Dermis blood vessel endothelial cell (primary cell): Measurements from ENCODE around the gene SEC61A1. TPM values are rescaled to one million over a fixed set of nuclear protein-coding genes. Genes with fewer than 3 reads are reported as not detected.

Experiments used
- DNase-seq: peaks from one replicate; pipeline ENCODE4 v3.0.0; 2010
- total RNA-seq: library from RNA; depleted of rRNA; stranded (reverse); fragments of >200 nt; gene quantifications from 2 replicates; pipeline ENCODE4 v1.2.3, GENCODE V29; 2014

Gene SEC61A1
- total RNA-seq, 1 donor from 2014 or later, result 232 TPM

DNA sequence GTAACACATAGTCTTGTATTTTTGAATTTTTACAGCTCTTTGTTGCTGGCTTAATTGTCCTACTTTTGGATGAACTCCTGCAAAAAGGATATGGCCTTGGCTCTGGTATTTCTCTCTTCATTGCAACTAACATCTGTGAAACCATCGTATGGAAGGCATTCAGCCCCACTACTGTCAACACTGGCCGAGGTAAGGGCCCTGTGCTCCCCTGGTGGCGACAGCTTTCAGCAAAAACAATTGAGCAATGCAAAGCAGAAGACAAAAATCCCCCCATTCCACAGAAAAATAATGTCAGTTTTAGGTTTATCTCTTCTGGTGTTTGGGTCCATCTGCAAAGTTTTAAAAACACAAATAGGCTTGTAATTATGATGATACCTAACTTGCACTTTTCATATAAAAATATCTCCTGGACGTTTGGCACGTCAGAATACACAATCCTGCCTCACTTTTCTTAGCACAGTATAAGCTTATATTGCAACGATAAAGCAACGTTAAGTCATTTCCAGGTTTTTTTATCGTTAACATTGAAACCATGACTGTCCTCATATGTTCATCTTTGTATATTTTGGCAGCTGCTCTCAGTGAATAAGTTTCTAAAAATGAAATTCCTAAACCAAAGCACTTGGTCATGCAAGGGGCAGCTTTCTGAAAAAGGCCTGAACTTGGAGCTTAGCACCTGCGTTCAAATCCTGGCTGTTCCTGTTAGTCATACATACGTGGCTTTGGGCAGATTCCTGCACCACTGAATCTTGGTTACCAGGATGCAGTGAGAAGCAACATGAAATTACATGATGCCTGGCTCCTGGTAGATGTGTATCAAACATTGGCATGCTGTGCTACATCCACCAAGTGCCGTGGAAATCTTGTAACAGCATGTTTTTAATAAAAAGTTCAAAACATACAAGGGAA lies 8.5 kb downstream of the SEC61A1 start:
- peak; percentile 71 for DNase-seq

DNA sequence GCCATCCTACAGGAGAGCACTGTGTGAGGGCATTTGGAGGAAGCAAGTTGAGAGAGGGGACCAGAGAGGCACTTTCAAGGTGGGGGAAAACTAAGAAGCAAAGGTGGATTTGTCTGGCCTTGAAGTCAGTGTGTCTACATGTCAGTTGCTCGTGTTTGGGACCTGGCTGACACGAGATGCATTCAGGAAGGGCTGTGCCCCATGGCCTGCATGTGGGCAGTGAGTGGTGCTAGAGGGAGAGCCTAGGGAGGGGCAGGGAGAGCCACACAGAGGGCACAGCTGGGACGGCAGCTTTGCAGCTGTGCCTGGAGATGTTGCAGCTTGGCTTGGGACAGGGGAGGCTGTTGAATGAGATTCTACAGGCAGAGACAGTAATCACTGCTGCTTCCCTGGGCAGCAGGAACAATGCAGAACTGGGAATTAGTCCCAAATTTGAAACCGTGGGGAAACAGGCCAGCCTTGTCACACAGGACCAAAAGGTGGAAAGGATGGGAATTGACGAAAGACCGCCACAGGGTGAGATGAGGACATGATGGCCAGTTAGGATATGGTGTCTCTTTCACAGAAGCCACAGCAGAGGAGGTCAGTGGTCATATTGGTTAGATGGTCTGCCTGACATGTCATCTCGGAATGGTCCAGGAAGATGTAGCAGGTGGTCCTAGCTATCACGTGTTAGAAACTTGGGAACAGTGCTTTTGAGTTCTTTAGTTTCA lies 10.0 kb downstream of the SEC61A1 start:
- no peak for DNase-seq

DNA sequence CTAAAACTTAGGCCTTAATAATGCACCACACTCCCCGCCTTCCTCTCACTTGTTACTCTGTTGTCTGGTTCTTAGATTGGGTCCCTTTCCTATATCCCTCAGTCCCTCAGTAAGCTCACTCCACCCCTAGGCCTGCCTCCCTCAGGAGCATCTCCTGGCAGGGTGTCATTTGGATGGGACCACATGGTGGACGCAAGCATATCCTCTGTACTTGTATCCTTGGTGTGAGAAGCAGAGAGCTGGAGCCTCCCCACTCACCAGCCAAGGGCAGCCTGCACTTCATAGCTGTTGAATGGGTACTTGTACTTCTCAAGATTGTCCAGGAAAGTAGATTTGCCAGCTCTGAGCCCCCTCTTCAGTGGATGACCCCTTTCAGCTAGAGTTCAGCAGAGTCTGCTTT lies 11.6 kb downstream of the SEC61A1 start:
- DNase-seq, result no peak

DNA sequence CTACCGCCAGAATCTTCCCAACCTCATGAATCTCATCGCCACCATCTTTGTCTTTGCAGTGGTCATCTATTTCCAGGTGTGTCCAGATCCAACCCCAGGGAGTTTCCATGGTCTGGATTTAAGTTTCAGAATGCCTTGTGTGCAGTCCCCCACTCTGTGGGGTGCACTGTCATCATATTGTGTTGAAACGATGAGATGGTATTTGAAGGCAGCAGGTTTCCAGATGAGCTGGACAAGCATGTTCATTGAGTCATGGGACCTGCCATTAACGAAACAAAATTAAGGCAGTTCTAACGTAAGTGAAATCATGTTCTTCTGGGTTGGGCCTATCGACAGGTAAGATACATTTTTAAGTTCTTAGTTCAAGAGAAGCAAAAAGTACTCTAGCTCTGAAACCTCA lies 12.7 kb downstream of the SEC61A1 start:
- DNase-seq, result no peak

DNA sequence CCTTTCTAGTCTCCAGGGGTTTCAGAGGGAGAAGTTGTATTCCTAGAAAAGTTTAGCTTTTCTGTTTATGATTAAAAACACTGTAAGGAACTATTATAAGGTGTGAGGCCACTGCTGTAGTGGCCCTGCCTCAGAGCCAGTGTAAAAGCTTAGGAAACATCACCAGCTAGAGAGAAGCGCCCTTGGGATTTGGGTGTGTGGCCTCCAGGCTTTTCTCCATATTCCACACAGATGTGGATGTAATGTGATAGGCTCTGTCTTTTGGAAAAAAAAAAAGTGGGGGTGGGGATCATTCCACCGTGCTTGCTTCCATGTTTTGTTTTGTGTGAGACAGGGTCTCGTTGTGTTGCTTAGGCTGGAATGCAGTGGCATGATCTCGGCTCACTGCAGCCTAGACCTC lies 13.9 kb downstream of the SEC61A1 start:
- no peak for DNase-seq

DNA sequence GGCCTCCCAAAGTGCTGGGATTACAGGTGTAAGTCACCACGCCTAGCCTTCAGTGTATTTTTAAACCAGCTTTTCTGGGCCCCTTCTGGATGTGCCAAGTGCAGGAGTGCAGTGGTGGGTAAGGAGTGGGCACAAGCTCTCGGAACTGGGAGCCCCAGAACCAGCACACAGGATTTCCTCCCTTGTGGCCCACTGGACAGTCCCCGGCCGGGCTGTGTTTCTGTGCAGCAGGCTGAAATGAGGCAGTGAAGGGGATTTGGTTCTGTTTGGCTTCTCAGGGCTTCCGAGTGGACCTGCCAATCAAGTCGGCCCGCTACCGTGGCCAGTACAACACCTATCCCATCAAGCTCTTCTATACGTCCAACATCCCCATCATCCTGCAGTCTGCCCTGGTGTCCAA lies 14.4 kb downstream of the SEC61A1 start:
- DNase-seq, result no peak

DNA sequence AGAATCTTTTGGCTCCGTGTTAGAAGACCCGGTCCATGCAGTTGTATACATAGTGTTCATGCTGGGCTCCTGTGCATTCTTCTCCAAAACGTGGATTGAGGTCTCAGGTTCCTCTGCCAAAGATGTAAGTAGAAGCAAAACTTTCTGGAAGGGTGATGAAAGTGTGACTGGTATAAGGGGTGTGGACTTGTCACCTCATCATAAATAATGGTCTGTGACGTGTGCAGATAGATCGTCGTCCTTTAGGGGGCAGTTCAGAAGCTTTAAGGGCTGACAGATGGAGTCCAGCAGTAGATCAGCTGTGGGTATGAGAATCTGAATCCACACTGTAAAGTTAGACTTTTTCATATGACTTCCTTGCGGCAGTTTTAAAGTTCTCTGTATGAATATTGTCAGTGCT lies 15.3 kb downstream of the SEC61A1 start:
- peak; percentile 20 for DNase-seq

DNA sequence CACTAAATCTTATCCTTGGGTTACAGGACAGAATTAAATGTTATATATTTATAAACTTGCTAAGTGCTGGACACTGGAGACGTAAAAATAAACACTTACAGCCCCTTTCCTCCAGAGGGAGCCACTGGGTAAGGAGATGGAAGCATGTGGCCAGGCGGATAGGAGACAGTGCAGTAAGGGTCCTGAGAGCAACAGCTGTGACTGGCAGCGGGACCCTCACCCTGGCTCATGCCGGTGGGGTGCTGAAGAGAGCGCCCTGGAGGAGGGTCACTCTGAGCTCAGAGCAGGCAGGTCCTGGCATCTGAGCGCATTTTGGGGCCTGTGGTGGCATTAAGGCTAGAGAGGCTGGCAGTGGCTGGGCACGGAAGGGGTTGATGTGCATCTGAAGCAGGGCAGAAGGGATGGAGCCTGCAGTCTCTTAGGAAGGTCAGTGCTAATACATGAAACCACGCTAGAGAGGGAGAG lies 16.0 kb downstream of the SEC61A1 start:
- DNase-seq, result peak; percentile 79

DNA sequence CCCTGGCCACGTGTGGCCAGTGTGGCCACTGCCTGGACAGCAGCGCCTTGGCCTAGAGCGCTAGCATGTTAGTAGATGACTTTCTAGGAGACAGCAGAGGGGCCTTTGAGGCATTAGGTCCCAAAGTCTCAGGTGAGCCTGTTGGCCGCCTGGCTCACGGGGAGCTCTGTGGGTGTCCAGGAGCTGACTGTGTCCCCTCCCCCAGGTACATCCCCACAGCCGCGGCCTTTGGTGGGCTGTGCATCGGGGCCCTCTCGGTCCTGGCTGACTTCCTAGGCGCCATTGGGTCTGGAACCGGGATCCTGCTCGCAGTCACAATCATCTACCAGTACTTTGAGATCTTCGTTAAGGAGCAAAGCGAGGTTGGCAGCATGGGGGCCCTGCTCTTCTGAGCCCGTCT lies 17.0 kb downstream of the SEC61A1 start:
- DNase-seq, result no peak

DNA sequence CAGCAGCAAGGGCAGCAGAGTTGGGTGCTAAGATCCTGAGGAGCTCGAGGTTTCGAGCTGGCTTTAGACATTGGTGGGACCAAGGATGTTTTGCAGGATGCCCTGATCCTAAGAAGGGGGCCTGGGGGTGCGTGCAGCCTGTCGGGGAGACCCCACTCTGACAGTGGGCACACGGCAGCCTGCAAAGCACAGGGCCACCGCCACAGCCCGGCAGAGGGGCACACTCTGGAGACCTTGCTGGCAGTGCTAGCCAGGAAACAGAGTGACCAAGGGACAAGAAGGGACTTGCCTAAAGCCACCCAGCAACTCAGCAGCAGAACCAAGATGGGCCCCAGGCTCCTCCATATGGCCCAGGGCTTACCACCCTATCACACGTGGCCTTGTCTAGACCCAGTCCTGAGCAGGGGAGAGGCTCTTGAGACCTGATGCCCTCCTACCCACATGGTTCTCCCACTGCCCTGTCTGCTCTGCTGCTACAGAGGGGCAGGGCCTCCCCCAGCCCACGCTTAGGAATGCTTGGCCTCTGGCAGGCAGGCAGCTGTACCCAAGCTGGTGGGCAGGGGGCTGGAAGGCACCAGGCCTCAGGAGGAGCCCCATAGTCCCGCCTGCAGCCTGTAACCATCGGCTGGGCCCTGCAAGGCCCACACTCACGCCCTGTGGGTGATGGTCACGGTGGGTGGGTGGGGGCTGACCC lies 18.8 kb downstream of the SEC61A1 start:
- no peak for DNase-seq

DNA sequence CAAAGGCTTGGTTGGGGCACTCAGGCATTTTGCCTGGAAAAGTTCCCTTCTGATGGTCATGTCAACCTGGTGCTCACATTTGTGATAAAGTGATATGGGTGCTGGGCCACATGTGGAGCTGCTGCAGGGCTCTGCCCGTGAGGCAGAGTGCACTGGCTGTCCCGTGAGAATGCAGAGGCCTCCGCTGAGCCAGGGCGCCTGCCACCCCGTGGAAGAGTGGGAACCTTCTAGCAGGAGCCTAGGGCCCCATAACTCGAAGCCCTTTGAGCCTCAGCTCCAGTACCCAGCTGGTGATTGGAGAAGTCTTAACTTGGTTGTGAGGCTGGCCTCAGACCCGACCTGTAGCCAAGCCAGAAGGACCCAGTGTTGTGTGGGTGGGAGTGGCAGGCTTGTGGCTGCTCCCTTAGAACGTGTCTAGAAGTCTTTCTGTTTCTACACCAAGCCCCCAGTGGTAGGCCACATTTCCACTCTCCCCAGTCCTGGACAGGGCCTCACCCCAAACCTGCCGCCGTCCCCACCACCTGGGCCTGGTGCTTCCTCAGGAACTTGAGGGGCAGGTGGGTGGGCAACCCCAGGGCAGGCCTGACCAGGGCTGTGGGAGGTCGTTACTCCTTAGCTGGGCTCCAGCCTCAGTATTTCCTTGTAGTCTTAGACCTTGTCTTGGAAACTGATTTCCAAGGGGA lies 19.7 kb downstream of the SEC61A1 start:
- DNase-seq, result no peak

DNA sequence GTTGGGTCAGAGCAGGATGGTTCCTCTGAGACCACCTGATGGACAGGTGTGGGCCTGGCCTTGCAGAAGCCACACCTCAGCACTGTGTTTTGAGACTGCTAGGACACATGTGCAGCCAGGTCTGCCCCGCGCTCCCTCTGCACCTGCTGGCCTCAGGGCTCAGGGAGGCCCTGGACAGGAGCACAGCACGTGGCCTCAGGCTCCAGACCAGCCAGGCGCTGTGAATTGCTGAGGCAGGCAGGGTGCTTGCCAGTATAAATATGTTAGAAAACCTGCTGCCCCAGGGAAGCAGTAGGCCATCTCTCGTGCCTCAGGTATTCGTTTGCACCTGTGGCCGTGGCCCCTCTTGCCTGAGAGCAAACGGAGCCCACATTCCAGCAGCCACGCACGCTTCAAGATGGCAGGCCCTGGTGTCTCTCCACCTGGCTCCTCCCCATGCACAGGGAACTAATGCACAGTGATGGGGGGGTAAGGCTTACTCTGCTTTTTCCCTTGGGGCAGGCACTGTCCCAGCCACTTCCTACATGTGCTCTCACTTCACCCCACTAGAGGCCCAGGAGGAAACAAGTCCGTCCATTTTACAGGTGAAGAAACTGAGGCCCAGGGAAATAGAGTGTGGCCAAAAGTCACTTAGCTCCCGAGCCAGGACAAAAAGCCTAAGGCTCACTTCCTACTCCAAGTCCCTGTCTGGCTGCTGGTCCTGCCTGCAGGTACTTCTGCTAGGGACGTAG lies 20.4 kb downstream of the SEC61A1 start:
- no peak for DNase-seq

DNA sequence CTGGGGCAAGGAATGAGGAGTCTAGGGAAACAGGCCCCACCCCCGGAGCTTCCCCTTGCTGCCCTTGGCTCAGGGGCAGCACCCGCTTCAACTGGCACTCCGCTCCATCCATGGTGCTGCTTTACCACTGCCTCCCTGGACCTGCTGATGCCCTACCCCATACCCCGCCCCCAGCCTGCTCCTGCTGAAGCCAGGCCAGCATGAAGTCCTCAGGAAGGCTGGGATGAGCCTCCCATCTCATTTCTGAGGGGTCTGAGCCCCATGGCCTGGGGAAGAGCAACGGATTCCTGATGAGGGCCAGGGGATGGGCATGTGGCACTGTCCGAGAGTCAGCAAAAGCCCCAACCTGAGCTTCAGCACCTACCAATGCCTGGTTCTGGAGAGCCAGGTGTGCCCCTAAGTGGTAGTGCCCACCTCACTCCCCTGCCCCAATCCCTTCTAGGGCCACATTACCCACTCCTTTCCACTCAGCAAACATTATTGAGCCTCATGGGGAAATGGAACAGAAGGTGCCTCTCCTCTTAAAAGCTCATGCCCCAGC lies 21.0 kb downstream of the SEC61A1 start:
- peak; percentile 19 for DNase-seq

DNA sequence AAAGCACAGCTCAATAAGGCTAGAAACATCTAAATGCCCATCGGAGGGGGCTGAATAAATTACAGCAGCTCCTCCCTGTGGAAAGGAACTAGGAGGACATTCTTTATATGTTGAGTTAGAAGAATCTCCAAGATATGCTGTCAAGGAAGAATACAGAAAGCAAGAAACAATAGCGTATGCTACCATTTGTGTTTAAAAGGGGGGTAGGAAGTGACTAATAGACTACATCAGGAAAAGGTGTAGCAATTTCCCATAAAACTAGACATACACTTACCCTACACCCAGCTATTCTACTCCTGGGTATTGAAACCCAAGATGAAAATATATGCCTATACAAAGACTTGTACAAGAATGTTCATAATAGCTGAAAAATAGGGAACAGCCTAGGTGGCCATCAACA lies 21.6 kb downstream of the SEC61A1 start:
- peak; percentile 85 for DNase-seq

DNA sequence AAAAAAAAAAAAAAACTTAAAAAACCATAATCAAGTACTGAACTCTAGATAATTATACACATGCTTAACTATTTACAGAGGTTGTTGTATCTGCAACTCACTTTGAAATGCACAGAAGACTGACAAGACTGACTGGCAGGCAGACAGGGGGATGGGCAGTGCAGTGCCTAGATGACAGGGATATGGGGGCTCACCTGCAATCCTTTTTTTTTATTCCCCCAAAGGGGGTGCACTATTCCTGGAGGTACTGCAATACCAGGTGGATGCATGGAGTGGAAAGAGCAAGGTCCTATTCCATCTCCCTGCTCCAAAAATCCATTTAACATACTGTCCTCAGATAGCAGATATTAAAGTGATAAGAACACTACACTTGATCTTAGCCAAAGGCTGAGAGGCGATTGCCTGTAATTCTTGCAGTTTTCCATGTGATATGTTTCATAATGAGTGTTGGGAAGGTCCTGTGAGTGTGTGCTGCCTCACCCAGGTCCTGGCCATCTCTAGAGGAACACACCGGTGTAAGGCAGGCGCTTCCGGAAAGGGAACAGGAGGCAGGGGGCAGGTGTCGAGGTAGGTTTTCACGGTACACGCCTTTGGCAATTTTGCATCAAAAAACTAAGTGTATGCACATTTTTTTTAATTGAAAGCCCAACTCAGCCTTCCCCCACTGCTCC lies 22.7 kb downstream of the SEC61A1 start:
- no peak for DNase-seq

DNA sequence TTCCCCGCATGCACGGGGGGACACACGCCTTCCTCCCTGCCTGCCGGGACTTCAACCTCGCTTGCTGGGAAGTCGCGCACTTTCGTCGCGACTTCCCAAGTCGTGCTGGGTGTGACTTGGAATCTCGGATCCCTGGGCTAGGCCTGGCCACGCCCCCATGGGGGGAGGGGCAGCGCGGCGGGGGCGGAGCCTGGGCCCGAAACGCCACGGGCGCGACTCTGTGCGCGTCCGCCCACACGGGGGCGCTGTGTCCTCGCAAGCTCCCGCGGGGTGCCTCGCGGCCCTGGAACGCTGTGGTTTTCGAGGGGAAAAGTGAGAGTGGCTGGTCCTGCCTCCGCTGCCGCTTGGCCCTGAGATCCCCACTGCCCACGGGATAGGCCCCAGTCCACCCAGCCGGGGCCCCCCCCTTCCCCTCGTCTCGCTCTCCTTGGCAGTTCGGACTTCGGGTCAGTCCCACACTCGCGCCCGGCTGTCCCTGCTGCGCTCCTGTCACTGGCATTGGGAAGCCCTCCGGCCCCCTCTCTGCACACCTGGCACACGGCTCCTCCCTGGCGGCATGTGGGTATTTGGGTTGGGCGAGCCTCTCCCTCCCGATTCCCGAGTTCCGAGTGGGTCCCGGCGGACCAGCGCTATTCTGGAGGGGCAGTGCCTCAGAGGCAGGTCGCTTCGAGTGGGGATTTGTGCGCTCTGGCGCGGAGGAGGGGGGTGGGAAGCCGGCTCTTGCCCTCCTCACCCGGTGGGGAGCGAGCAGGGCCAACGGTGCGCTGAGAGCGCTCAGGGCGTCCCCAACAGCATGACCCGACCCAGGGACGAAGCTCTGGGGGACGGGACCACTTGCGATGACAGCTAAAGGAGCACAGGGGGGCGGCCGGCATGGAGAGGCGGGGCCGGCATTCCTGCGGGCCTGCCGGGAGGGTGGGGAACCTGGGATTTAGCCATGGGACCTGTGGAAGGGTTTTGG lies 23.6 kb downstream of the SEC61A1 start:
- DNase-seq, result peak; percentile 92

DNA sequence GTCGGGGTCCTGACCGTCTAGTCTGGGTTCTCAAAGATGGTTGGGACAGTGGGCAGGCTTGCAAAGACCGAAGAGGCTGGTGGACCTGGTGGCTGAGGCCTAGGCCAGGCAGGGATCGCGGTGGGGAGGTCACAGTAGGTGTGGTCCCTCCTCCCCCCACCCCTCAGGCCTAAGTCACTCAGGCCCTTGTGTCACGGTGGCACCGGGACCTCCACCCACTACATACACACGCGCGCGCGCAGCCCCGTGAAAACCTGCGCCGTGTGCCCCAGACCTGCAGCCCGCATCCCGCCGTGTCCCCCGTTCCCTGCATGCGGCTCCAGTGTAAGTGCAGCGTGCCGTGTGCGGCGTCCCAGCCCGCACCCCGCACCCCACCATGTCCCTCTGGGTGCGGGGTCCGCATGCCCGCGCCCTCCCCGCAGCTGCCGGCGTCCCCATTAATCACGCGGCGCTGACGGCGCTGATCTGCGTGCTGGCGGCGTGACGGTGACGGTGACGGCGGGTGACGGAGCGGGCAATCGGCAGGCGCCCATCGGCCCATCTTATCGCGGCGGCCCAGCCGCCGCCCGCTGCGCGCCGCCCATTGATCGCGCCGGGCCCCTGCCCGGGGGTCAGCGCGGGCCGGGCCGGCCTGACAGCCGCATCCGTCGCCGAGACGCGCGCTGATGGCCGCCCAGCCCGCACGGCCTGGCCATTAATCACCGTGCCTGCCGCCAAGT lies 24.4 kb downstream of the SEC61A1 start:
- DNase-seq, result peak; percentile 58

DNA sequence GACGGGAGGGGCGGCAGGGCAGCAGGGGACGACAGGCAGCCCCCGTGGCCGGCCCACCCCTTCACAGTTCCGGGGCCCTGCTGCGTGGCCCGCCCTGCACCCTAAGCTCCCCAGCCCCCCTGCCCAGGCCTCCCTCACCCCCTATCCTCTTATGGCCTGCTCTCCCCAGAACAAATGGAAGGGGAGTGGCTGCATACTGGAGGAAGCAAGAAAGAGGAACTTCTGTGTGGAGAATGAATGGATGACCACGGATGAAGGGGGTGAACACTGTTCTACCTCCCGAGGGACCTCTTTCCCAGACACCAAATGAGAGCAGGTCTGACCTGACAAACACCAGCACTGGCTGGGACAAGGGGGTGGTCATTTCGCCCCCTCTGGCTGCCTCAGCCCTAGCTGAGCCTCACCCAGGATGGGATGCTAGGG lies 25.0 kb downstream of the SEC61A1 start:
- peak; percentile 21 for DNase-seq

DNA sequence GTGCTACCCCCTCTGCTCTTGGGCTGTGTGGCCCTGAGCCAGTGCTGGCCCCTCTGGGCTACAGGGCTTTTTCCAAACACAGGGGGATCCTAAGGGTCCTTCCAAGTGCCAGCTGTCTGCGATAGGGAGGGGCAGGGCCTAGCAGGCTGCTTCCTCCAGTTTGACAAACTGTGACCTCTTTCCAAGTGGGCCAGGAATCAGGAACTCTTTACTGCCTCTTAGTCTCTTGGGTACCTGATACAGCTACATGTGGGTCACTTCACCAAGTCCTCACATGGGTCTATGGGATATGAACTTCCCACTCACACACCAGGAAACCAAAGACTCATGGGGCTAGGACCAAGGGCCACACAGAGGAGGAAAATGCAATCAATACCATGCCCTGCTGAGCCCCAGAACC lies 25.4 kb downstream of the SEC61A1 start:
- DNase-seq, result no peak
